HG03342 (cell line): ENCODE data around the gene TMEM209.
A peak's percentile ranks its signal among the peaks of the same experiment; 100 is the strongest.
"Not testable (repeated sequence)": the region's sequence is repeated elsewhere in the genome, so short reads cannot be mapped to it uniquely, and the experiment has no call there.

Source experiments
- ATAC-seq: cut with Tn5 transposase; IDR thresholded peaks from one replicate; pipeline ENCODE4 v1.9.1; 2021; ENCODE audit warnings: mild to moderate bottlenecking, moderate library complexity; ENCODE audit not compliant: unreplicated experiment

Gene TMEM209

GRCh38 chr7:130205084-130205947, at the start of gene TMEM209:
TSS of gene TMEM209 (minus strand) at chr7:130205406. CDS start at chr7:130205375, 31 bp downstream.
- peak; percentile 96 for ATAC-seq

- ATAC-seq: no peak
Measured at GRCh38 chr7:130254555-130254954, 49.3 kb upstream of the TMEM209 start.

GRCh38 chr7:130249626-130250025, 44.4 kb upstream of the TMEM209 start:
- ATAC-seq: not testable (repeated sequence)

- ATAC-seq: not testable (repeated sequence)
Measured at GRCh38 chr7:130248842-130249241, 43.6 kb upstream of the TMEM209 start.

GRCh38 chr7:130246491-130246890, 41.3 kb upstream of the TMEM209 start:
- ATAC-seq: not testable (repeated sequence)

- ATAC-seq: not testable (repeated sequence)
Measured at GRCh38 chr7:130243486-130243885, 38.3 kb upstream of the TMEM209 start.

- peak; percentile 65 for ATAC-seq
Measured at GRCh38 chr7:130242198-130243014, 37.2 kb upstream of the TMEM209 start.

GRCh38 chr7:130240240-130240639, 35.0 kb upstream of the TMEM209 start:
- ATAC-seq: no peak

GRCh38 chr7:130236361-130236760, 31.2 kb upstream of the TMEM209 start:
- not testable (repeated sequence) for ATAC-seq

GRCh38 chr7:130234078-130234477, 28.9 kb upstream of the TMEM209 start:
- no peak for ATAC-seq

GRCh38 chr7:130232209-130232608, 27.0 kb upstream of the TMEM209 start:
- ATAC-seq: no peak

- no peak for ATAC-seq
Measured at GRCh38 chr7:130231792-130232191, 26.6 kb upstream of the TMEM209 start.

GRCh38 chr7:130229981-130230380, 24.8 kb upstream of the TMEM209 start:
- not testable (repeated sequence) for ATAC-seq

- ATAC-seq: no peak
Measured at GRCh38 chr7:130228840-130229502, 23.8 kb upstream of the TMEM209 start.

GRCh38 chr7:130227883-130228575, 22.8 kb upstream of the TMEM209 start:
- no peak for ATAC-seq

GRCh38 chr7:130226333-130226732, 21.1 kb upstream of the TMEM209 start:
- ATAC-seq: no peak

- ATAC-seq: not testable (repeated sequence)
Measured at GRCh38 chr7:130224923-130225322, 19.7 kb upstream of the TMEM209 start.

- no peak for ATAC-seq
Measured at GRCh38 chr7:130224210-130224609, 19.0 kb upstream of the TMEM209 start.

- no peak for ATAC-seq
Measured at GRCh38 chr7:130223646-130224045, 18.4 kb upstream of the TMEM209 start.

GRCh38 chr7:130221746-130222145, 16.5 kb upstream of the TMEM209 start:
- no peak for ATAC-seq

- no peak for ATAC-seq
Measured at GRCh38 chr7:130219871-130220270, 14.7 kb upstream of the TMEM209 start.
